Measurements from ENCODE around the gene SEZ6.
A peak's percentile ranks its signal among the peaks of the same experiment; 100 is the strongest.

The SEZ6 gene

GRCh38 chr17:28926366-28926765 is 79.5 kb downstream of the SEZ6 start:
- DNase-seq = no peak

DNA sequence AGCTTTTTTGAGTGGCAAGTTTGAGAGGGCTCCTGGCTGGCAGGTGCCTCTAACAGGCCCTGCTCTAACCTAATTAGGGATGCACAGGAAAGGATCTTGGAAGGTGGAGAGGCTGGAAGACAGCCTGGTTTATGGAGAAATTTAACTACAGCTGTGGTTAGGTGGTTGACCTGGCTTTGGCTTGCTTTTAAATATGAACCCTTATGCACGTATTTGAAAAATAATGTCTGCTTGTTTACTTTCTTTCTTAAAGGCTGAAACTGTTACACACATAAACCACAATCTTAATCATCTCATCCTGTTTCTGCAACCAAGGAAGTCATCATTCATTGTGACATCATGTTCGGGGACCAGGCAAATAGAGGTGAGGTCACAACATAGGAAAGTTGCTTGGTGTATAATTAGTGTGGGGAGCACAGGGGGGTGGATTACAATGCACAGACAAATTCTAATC is 79.9 kb downstream of the SEZ6 start:
- DNase-seq = peak; percentile 89

DNA sequence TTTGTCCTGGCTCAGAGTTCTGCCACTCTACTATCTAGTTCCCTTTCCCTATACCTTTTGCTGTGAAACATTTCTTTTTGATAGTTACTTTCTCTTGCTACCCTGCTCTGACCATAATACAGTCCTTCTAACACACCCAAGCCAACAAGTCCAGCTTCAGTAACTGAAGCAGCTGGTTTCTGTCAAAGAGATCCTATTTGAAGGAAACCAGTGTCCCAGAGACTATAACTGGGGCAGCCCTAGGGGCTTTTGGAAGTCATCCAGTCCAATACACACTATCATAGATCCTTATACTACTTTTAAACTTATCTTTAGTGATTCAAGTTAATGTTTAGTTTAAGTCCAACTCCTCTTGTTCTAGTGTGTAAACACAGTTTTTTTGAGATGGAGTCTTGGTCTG is 85.6 kb downstream of the SEZ6 start:
- no peak for DNase-seq

DNA sequence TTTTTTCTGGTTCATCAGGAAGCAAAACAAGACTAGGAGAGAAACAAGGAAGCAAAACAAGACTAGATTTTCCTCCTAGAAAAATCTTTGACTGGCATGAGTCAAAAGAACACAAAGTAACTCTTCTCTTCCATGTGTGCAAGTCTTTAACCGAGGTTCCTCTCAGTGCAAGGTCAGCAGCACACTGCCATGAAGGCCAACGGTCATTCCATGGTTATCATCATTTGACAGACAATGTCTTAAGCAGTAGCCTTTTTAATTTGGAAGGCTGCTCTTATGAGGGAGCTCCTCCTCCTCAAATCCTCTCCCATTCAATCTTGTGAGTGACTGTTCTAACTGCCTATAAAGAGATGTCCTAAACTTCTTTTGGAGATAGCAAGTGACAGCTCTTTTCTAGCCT is 87.5 kb downstream of the SEZ6 start:
- DNase-seq = no peak

DNA sequence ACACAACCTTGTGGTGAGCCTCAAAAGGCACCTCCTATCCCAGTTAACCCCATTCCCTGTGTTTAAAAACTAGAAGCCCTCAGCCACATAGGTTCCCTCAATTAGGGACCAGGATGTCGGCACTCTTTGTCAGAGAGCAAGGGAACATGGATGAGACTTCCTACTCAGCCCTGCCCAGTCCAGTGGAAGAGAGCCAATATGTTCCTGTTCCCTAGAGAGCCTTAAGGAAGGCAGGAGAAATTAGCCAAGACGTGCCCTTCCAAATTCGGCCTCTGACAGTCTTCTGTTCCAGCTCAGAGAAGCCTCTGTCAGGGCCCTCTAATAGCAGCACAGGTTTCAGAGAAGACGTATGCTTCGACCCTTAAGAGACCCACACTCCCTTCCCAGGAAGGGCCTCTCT is 88.4 kb downstream of the SEZ6 start:
- no peak for DNase-seq

DNA sequence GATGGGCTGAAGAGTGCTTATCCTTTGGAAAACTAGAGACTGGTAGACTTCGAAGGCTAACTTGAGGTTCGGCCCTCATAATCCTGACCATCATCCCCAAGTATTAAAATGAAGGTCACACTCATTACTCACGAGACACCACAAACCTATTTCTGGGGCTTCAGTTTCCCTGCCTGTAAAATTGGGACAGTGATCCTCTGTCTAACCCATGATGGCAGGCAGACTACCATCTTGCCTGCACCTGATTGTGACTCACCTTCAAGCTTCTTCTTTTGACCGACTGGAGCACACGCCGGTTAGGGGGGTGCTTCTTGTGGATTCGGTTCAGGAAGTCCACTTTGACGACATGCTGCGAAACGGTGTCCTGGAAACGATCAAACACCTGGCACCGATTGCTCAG is 88.8 kb downstream of the SEZ6 start:
- no peak for DNase-seq

DNA sequence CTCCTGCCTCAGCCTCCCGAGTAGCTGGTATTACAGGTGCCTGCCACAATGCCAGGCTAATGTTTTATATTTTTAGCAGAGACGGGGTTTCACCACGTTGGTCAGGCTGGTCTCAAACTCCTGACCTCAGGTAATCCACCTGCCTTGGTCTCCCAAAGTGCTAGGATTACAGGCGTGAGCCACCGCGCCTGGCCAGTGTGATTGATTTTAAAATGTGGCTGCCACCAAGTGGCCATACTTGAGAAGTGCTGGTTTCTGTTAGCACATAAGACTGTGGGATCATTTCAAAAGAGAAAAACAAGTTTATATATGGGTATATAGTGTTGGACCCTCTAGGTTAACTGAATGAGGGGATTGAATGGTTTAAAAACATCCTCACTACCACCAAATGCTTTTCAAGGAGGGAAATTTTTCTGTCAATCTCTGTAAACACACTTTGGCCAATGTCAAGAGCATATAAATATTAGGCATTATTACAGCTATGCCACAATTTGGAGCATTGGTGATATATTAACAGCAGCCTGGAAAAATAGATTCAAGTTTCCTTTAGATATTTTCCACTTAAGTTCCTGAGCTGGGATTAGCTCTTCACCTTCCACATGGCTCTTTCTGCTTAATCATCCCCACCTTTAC is 89.4 kb downstream of the SEZ6 start:
- peak; percentile 67 for DNase-seq

- DNase-seq = no peak
Observed at GRCh38 chr17:28912938-28913333, 92.9 kb downstream of the SEZ6 start.

DNA sequence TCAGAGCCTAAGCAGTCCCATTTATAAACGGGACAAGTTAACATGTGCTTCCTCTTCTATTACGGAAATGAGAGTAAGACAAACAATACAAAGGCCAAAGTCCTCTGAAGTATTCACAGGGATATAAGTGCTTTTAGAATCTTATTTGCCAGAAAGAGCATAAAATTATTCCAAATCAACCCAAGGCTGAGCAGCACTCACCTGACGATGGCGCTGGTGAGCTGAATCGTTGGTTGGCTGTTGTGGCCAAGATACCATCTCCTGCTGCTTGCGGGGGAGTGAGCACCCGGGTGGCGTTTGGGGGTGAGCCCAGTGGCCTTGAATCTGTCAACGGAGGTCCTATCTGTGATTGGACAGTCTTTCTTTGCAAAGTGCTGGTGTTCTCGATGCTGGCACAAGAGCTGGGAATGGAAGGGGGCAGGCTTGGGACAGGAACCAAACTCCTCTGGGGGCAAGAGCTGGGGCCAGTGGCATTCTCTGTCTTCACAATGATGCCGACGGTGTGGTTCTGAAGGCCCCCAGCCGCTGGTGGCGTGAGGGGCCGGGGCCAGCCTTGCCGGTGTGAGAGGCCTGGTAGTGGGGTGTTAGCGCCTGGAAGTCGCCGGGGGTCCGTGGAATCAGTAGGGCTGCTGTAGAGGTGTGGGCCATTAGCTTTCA is 93.4 kb downstream of the SEZ6 start:
- peak; percentile 23 for DNase-seq

- DNase-seq = no peak
Observed at GRCh38 chr17:28911411-28912045, 94.3 kb downstream of the SEZ6 start.

DNA sequence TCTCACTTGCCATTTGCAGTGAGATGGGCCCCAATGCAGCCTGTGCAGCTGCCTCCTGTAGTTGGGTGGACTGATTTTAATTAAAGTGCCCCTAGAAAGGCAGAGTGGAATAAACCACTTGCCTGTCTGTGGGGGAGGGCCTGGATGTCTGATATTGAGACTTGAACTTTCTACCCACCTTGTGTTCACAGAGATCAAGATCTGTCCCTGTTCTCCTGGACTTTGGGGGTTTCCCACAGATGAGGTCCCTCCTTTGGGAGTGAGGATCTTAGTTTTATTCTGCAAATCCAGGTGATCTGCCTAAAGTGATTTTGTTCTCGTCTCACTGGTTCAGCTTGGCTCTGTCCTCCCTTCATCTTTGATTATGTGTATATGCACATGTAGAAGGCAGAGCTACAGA is 95.3 kb downstream of the SEZ6 start:
- DNase-seq = no peak

DNA sequence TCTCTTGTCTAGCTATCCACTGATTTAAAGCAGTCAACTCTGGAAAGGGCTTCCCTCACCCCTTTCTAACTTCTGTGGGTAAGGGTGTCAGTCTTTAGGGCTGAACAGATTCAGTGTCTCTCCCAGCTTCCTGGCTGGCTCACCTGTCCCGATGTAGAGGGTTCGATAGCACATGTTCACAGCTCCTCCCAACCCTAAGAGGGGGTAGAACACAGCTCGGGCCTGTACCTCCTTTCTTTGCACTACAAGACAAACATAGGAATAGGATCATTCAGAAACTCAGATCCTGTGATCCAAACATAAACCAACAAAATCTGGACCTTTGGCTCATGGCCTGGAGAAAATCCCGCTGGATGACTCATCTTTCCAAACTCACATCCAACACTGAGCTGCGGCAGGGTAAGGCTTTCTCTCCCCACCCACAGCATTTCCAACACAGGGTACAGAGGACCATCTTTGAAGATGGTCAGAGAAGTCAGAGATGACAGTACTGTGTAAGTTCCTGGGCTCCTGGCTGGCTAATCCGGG is 97.1 kb downstream of the SEZ6 start:
- no peak for DNase-seq

- DNase-seq = no peak
Observed at GRCh38 chr17:28907709-28908475, 97.9 kb downstream of the SEZ6 start.

- no peak for DNase-seq
Observed at GRCh38 chr17:28906706-28907438, 99.0 kb downstream of the SEZ6 start.

DNA sequence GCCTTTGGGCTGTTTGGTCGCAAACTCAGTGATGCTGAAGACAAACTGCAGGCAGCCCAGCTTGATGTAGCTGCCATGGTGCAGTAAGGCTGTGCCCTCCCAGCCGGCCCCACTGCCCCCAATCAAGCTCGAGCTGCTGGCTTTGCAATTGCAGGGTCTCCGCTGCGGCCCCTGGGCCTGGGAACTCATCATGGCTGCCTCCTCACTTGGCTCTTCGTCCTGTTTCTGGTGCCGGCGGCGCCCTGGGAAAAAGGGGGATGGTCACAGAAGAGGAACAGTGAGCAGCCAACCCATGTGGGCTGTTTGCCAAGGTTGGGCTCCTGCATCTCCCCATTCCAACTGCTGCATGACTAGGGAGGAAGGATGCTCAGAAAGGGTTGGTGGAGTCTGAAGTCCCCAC is 99.6 kb downstream of the SEZ6 start:
- no peak for DNase-seq

Data from CD4-positive, alpha-beta T cell treated with Interleukin-12 subunit alpha and Interleukin-12 subunit beta, for 1 hour (primary cell).